SU-DHL-6 (cell line): ENCODE results near the gene THTPA.

Source experiments
- CTCF ChIP-seq: fragments of 200-600 bp; sonication (generic); IDR thresholded peaks from one replicate; pipeline ENCODE4 v1.5.1; 2017; ENCODE audit warnings: antibody characterized with exemption, mild to moderate bottlenecking, low read length, moderate library complexity; ENCODE audit not compliant: insufficient read depth, poor library complexity, severe bottlenecking
- EZH2phosphoT487 ChIP-seq: fragments of 200-600 bp; sonication (generic), shearing (Covaris generic); conservative IDR thresholded peaks from 2 replicates; pipeline ENCODE4 v1.6.1; 2018; ENCODE audit warnings: mild to moderate bottlenecking, antibody characterized with exemption, low read length, moderate library complexity, mixed read lengths

- no peak for TF ChIP-seq CTCF
- TF ChIP-seq EZH2phosphoT487, result no peak
These were observed 33.4 kb upstream of the THTPA start for GRCh38 chr14:23522643-23523198.
